Aorta (tissue), 5 donors: ENCODE results near the gene SLC2A11. TPM values are rescaled to one million over a fixed set of nuclear protein-coding genes. Genes with fewer than 3 reads are reported as not detected.

Experiments used
- ATAC-seq: fragments of 200-7000 bp; cut with Tn5 transposase; one replicate; pipeline ENCODE4 v1.9.1; 2022; ENCODE audit warnings: moderate library complexity; ENCODE audit not compliant: low FRiP score
- DNase-seq, 2 donors: peaks; one replicate each; pipeline ENCODE4 v3.0.0-alpha.2; 2020
- H3K27ac ChIP-seq, 2 donors: one replicate each; pipeline ENCODE4 v1.5.1; 2013; ENCODE audit warnings: low read length in 2 of 2, mild to moderate bottlenecking in 2 of 2, moderate library complexity in 2 of 2, control low read depth in 1 of 2, inconsistent platforms in 1 of 2, low read depth in 1 of 2
- H3K27me3 ChIP-seq, 2 donors: one replicate each; pipeline ENCODE4 v1.6.1; 2013; ENCODE audit warnings: control low read depth in 1 of 2, low read length in 1 of 2, mild to moderate bottlenecking in 1 of 2, moderate library complexity in 1 of 2; ENCODE audit not compliant: insufficient read depth in 2 of 2, control insufficient read depth in 1 of 2
- H3K36me3 ChIP-seq, 2 donors: one replicate each; pipeline ENCODE4 v1.6.1; 2013; ENCODE audit warnings: control low read depth in 1 of 2, low read length in 1 of 2, mild to moderate bottlenecking in 1 of 2; ENCODE audit not compliant: insufficient read depth in 2 of 2, control insufficient read depth in 1 of 2
- H3K4me1 ChIP-seq, 2 donors: one replicate each; pipeline ENCODE4 v1.6.1; 2013; ENCODE audit warnings: low read length in 2 of 2, control low read depth in 1 of 2, mild to moderate bottlenecking in 1 of 2, moderate library complexity in 1 of 2; ENCODE audit not compliant: insufficient read depth in 2 of 2, control insufficient read depth in 1 of 2
- H3K4me3 ChIP-seq, 2 donors: one replicate each; pipeline ENCODE4 v1.5.1; 2013; ENCODE audit warnings: low read length in 2 of 2, control low read depth in 1 of 2, mild to moderate bottlenecking in 1 of 2
- H3K9me3 ChIP-seq: one replicate; pipeline ENCODE4 v1.6.1; 2013; ENCODE audit warnings: mild to moderate bottlenecking, low read length; ENCODE audit not compliant: control insufficient read depth
- WGBS, 2 donors: extraction: QIAGEN DNeasy Blood & Tissue Kit; methylation state at CpG; one replicate each; pipeline ENCODE4 v1.1.7; 2013; 5-methylcytosine and 5-hydroxymethylcytosine counted together
- intact Hi-C, 2 donors: fragments of 100-400 bp; cut with DNase I; formaldehyde crosslinking; loops; one replicate each; pipeline versions ENCODE4 v1.14.2 to v1.15.0; 2022
- polyA plus RNA-seq, 2 donors: library from polyadenylated mRNA; stranded (reverse); fragments of 200-250 nt; gene quantifications; one replicate each; pipeline ENCODE4 v1.2.3, GENCODE V29; 2013
- total RNA-seq, 2 donors: library from RNA; stranded (reverse); fragmentation: NEBNext Ultra II Directional; extraction: Animal tissue kit (Norgen Biotek cat#: 25700); gene quantifications; one replicate each; pipeline ENCODE4 v1.2.1, GENCODE V29; 2021
- donor health status: healthy with polysubstance abuse.
- donor health status: Bipolar disorder and iron deficiency.
- donor health status: DM: no; HTN: no; CAD: no.
- donor health status: DM: no; HTN: no; CAD: no.
- donor health status: DM: yes; HTN: yes; CAD: no.

The SLC2A11 gene
- total and polyA plus RNA-seq, 4 donors: 4.8 to 16.7 (median 15.5) TPM

GRCh38 chr22:23829845-23830372 is 27.8 kb upstream of the SLC2A11 start:
- H3K4me1 ChIP-seq: no peaks in the 10 kb centered on the region
- H3K4me3 ChIP-seq: no peak overlapping the region

GRCh38 chr22:23831261-23831660 is 26.4 kb upstream of the SLC2A11 start:
- no peaks in the 10 kb centered on the region for H3K27me3 ChIP-seq
- intact Hi-C loops: no loop called here
- no peaks in the 10 kb centered on the region for H3K4me1 ChIP-seq
- WGBS, 2 donors: 87 to 93% methylated on average over 8 of the region's 8 CpGs
- H3K27ac ChIP-seq: no peak overlapping the region
- no peak for ATAC-seq
- no peaks in the 10 kb centered on the region for H3K9me3 ChIP-seq
- DNase-seq: peak; percentile 32 to 59
- no peaks in the 10 kb centered on the region for H3K36me3 ChIP-seq
- no peak overlapping the region for H3K4me3 ChIP-seq

More at GRCh38 chr22:23829845-23830372, 27.8 kb upstream of the SLC2A11 start:
- DNase-seq (peak in 1 of 2 donors; percentile 10), ATAC-seq (no peak)
- Histone ChIP-seq H3K27me3 (no peaks in the 10 kb centered on the region), H3K27ac (no peak overlapping the region), H3K9me3 (no peaks in the 10 kb centered on the region), H3K36me3 (no peaks in the 10 kb centered on the region)
- WGBS, 2 donors: 82% methylated on average over 7 of the region's 7 CpGs
- intact Hi-C loops: no loop called here

GRCh38 chr22:23831781-23832180 is 25.9 kb upstream of the SLC2A11 start:
- WGBS, 2 donors: 71 to 79% methylated on average over 10 of the region's 10 CpGs
- ATAC-seq (no peak), DNase-seq (peak in 1 of 2 donors; percentile 24)
- intact Hi-C loops: no loop called here
- H3K4me3 ChIP-seq: no peak overlapping the region
- no peaks in the 10 kb centered on the region for H3K27me3 ChIP-seq
- no peak overlapping the region for H3K27ac ChIP-seq
- H3K4me1 ChIP-seq: no peaks in the 10 kb centered on the region
- no peaks in the 10 kb centered on the region for H3K9me3 ChIP-seq
- H3K36me3 ChIP-seq: no peaks in the 10 kb centered on the region

- Histone ChIP-seq H3K27ac (no peak overlapping the region), H3K27me3 (no peaks in the 10 kb centered on the region), H3K9me3 (no peaks in the 10 kb centered on the region), H3K36me3 (no peaks in the 10 kb centered on the region), H3K4me1 (no peaks in the 10 kb centered on the region), H3K4me3 (no peak overlapping the region)
- intact Hi-C loops: no loop called here
- WGBS, 2 donors: 47 to 55% methylated on average over 11 of the region's 11 CpGs
- DNase-seq: peak; percentile 44 to 69
- ATAC-seq: no peak
Observed at GRCh38 chr22:23832226-23833016, 25.3 kb upstream of the SLC2A11 start.

- WGBS, 2 donors: 85 to 88% methylated on average over 14 to 16 of the region's 16 CpGs
- DNase-seq: peak; percentile 44 to 63
- ATAC-seq: no peak
- H3K4me3 ChIP-seq: no peak overlapping the region
- H3K36me3 ChIP-seq: no peaks in the 10 kb centered on the region
- no peaks in the 10 kb centered on the region for H3K9me3 ChIP-seq
- H3K27ac ChIP-seq: no peak overlapping the region
- no peaks in the 10 kb centered on the region for H3K27me3 ChIP-seq
- intact Hi-C loops: no loop called here
- H3K4me1 ChIP-seq: no peaks in the 10 kb centered on the region
Observed at GRCh38 chr22:23833017-23833751, 24.5 kb upstream of the SLC2A11 start.

GRCh38 chr22:23833911-23834317 is 23.8 kb upstream of the SLC2A11 start:
- Histone ChIP-seq H3K36me3 (no peaks in the 10 kb centered on the region), H3K27ac (no peak overlapping the region), H3K27me3 (no peaks in the 10 kb centered on the region), H3K4me3 (no peak overlapping the region), H3K4me1 (no peaks in the 10 kb centered on the region), H3K9me3 (no peaks in the 10 kb centered on the region)
- peak; percentile 51 to 54 for DNase-seq
- no peak for ATAC-seq
- 30 to 35% methylated on average over 11 to 13 of the region's 13 CpGs for WGBS, 2 donors
- intact Hi-C loops: no loop called here

GRCh38 chr22:23834406-23834792 is 23.3 kb upstream of the SLC2A11 start:
- DNase-seq (peak in 1 of 2 donors; percentile 69), ATAC-seq (no peak)
- intact Hi-C loops: no loop called here
- H3K4me1 ChIP-seq: no peaks in the 10 kb centered on the region
- no peaks in the 10 kb centered on the region for H3K36me3 ChIP-seq
- no peaks in the 10 kb centered on the region for H3K9me3 ChIP-seq
- H3K27ac ChIP-seq: peak overlapping the region in 1 of 2 donors; percentile 37
- H3K27me3 ChIP-seq: no peaks in the 10 kb centered on the region
- WGBS, 2 donors: 77 to 78% methylated on average over 3 of the region's 3 CpGs
- H3K4me3 ChIP-seq: no peak overlapping the region

- no peaks in the 10 kb centered on the region for H3K4me1 ChIP-seq
- no peak overlapping the region for H3K4me3 ChIP-seq
- no peaks in the 10 kb centered on the region for H3K36me3 ChIP-seq
- intact Hi-C loops: no loop called here
- no peaks in the 10 kb centered on the region for H3K27me3 ChIP-seq
- no peaks in the 10 kb centered on the region for H3K9me3 ChIP-seq
- DNase-seq (peak; percentile 51 to 72), ATAC-seq (no peak)
- 18 to 24% methylated on average over 10 of the region's 10 CpGs for WGBS, 2 donors
- peak overlapping the region in 1 of 2 donors; percentile 37 for H3K27ac ChIP-seq
Observed at GRCh38 chr22:23834793-23835483, 22.7 kb upstream of the SLC2A11 start.
